Measurements from ENCODE around the gene BAHCC1. TPM values are rescaled to one million over a fixed set of nuclear protein-coding genes. Genes with fewer than 3 reads are reported as not detected.

The BAHCC1 gene
- total and polyA plus RNA-seq, 9 of the 15 experiments (the other 6 are each of a cell fraction or from before 2014, with no cell fraction given) = 0.14 to 26.9 (median 5.0) TPM

- TF ChIP-seq CBX5 (IDR thresholded peaks at IDR 0.05; ENCODE audit: borderline replicate concordance, low read depth) (no peak), ZNF395 (CRISPR knock-in tag; IDR thresholded peaks at IDR 0.05) (0 out of 2 replicates have a peak, but pooled peaks have one; percentile 34), SIN3A (IDR thresholded peaks at IDR 0.05; ENCODE audit: borderline replicate concordance in 2 of 2, control insufficient read depth in 1 of 2, low read depth in 2 of 2, low read length in 2 of 2) (no peak), JUNB (CRISPR knock-in tag; conservative IDR thresholded peaks at IDR 0.05) (no peak), NFIC (IDR thresholded peaks at IDR 0.05) (no peak), TEAD2 (tag; IDR thresholded peaks at IDR 0.05) (no peak), MLX (CRISPR knock-in tag; conservative IDR thresholded peaks at IDR 0.05) (no peak), BACH1 (tag; IDR thresholded peaks at IDR 0.05) (no peak), RBM34 (IDR thresholded peaks at IDR 0.05; ENCODE audit: borderline replicate concordance, insufficient read depth, low read length) (no peak), KAT7 (CRISPR knock-in tag; IDR thresholded peaks at IDR 0.05; ENCODE audit: borderline replicate concordance) (peak; percentile 20; the same call in 1 of the 2 replicates), ZNF347 (CRISPR knock-in tag; IDR thresholded peaks at IDR 0.05; ENCODE audit: low read depth) (no peak), U2AF1 (optimal IDR thresholded peaks at IDR 0.05; ENCODE audit: low read depth, low read length) (no peak), MBD1 (CRISPR knock-in tag; IDR thresholded peaks at IDR 0.05) (no peak), NFATC3 (IDR thresholded peaks at IDR 0.05) (no peak), POLR2AphosphoS5 (IDR thresholded peaks at IDR 0.05; ENCODE audit: control insufficient read depth, insufficient read depth, low read depth, low read length) (no peak), ZNF124 (CRISPR knock-in tag; IDR thresholded peaks at IDR 0.05) (0 out of 2 replicates have a peak, but pooled peaks have one; percentile 38), HINFP (tag; conservative IDR thresholded peaks at IDR 0.05; ENCODE audit: low read depth) (no peak), GMEB1 (CRISPR knock-in tag; IDR thresholded peaks at IDR 0.05) (no peak), FOSL1 (tag; conservative IDR thresholded peaks at IDR 0.05) (no peak; the same call in 1 of the 2 replicates)
These were observed 7.9 kb upstream of the BAHCC1 start (continued) for GRCh38 chr17:81387100-81388090.
